Tibial artery (tissue), 4 donors: ENCODE measurements around the gene IL10RB.
"Not testable (repeated sequence)": the region's sequence is repeated elsewhere in the genome, so short reads cannot be mapped to it uniquely, and the experiment has no call there.

ENCODE experiments used
- DNase-seq, 2 donors: peaks; one replicate each; pipeline ENCODE4 v3.0.0-alpha.2; 2019
- H3K27ac ChIP-seq, 2 donors: fragments of 200-600 bp; sonication (generic) in 1 of 2; 1 replicate in 1 of 2; 2 replicates in 1 of 2; pipeline ENCODE4 v1.5.1; 2018 to 2019; ENCODE audit warnings: mild to moderate bottlenecking in 1 of 2
- H3K27me3 ChIP-seq, 2 donors: fragments of 200-600 bp; sonication (generic) in 1 of 2; one replicate each; pipeline versions ENCODE4 v1.5.1 to v1.6.0; 2016 to 2019
- H3K36me3 ChIP-seq, 3 donors: fragments of 200-600 bp; sonication (generic) in 2 of 3; one replicate each; pipeline ENCODE4 v1.5.1; 2016 to 2019; ENCODE audit warnings: mild to moderate bottlenecking in 2 of 3
- H3K4me1 ChIP-seq, 4 donors: fragments of 200-600 bp; sonication (generic) in 2 of 4; 1 replicate in 3 of 4; 2 replicates in 1 of 4; pipeline ENCODE4 v1.5.1; 2016 to 2019
- H3K4me3 ChIP-seq, 2 donors: fragments of 200-600 bp; sonication (generic) in 1 of 2; 1 replicate in 1 of 2; 2 replicates in 1 of 2; pipeline ENCODE4 v1.5.1; 2018 to 2019; ENCODE audit warnings: mild to moderate bottlenecking in 2 of 2
- H3K9me3 ChIP-seq, 3 donors: fragments of 200-600 bp; sonication (generic) in 1 of 3; one replicate each; pipeline ENCODE4 v1.5.1; 2016 to 2019
- intact Hi-C: fragments of 100-400 bp; cut with DNase I; formaldehyde crosslinking; loops from one replicate; pipeline ENCODE4 v1.15.0; 2023; ENCODE audit warnings: low total_unique reads
- TF ChIP-seq, protein P1 (sequence below), 2 experiments: fragments of 200-600 bp in 1 of 2; fragments of 450-650 bp in 1 of 2; IDR thresholded peaks; one replicate each; pipeline ENCODE4 v1.5.1; 2017 to 2019; ENCODE audit warnings: antibody characterized with exemption in 2 of 2, mild to moderate bottlenecking in 1 of 2, moderate library complexity in 1 of 2

IL10RB gene

DNA sequence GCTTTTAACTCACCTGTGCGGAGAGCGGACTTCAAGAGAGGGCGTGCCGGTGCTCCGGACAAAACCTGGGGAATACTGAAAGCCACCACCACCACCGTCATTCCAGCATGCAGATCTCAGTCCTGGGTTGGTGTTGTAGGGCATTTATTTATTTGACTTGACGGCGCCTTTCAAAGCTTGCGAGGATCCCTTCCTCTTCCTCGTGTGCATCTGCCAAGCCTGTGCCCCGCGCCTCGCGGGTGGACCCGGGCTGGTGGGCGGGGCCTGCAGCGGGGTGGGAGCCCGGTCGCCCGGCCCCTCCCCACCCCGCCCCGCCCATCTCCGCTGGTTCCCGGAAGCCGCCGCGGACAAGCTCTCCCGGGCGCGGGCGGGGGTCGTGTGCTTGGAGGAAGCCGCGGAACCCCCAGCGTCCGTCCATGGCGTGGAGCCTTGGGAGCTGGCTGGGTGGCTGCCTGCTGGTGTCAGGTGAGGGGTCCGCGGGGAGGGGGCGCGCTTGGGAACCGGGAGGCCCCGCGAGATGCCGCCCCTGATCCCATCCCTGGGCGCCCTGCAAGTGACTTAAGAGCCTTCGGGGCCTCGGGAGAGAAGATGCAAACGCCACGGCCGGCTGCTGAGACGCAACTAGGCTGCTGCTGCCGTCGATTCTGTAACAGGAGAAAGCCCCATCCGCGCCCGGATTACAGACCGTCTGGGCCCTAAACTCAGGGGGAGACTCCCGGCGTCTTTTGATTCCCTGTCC is at the start of gene IL10RB:
Gene IL10RB (plus strand): TSS at position 318 of the 739 bp plus-strand sequence. CDS start 99 bp downstream, at position 417.
- DNase-seq: peak; percentile 67 to 84
- H3K4me1 ChIP-seq: peaks cover 0 to 20% (median 8%) of the 10 kb centered on the region in 4 donors

DNA sequence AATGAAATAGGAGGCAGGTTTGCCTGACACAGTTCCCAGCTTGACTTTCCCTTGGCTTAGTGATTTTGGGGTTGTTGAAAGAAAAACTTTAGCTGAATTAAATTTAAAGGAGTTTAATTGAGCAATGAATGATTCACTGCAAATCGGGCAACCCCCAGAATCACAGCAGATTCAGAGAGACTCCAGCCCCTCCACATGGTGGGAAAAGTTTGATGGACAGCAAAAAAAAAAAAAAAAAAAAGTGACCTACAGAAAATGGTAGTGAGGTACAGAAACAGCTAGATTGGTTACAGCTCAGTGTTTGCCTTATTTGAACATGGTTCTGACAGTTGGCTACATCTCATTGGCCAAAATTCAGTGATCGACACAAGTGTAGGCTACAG is 49.0 kb upstream of the IL10RB start:
- TF ChIP-seq, protein P1, sequence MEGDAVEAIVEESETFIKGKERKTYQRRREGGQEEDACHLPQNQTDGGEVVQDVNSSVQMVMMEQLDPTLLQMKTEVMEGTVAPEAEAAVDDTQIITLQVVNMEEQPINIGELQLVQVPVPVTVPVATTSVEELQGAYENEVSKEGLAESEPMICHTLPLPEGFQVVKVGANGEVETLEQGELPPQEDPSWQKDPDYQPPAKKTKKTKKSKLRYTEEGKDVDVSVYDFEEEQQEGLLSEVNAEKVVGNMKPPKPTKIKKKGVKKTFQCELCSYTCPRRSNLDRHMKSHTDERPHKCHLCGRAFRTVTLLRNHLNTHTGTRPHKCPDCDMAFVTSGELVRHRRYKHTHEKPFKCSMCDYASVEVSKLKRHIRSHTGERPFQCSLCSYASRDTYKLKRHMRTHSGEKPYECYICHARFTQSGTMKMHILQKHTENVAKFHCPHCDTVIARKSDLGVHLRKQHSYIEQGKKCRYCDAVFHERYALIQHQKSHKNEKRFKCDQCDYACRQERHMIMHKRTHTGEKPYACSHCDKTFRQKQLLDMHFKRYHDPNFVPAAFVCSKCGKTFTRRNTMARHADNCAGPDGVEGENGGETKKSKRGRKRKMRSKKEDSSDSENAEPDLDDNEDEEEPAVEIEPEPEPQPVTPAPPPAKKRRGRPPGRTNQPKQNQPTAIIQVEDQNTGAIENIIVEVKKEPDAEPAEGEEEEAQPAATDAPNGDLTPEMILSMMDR (IDR thresholded peaks at IDR 0.05): no peak
- no peak overlapping the region for H3K27ac ChIP-seq

More for the DNA sequence above, at the start of gene IL10RB:
- intact Hi-C loops: no loop called here
- Histone ChIP-seq H3K9me3 (no peaks in the 10 kb centered on the region), H3K4me3 (peak within 1 kb of the TSS; percentile 85 to 87), H3K27ac (peak within 1 kb of the TSS; percentile 86 to 87), H3K27me3 (no peaks in the 10 kb centered on the region), H3K36me3 (peaks cover 0 to 29% (median 22%) of the 10 kb centered on the region in 3 donors)
- TF ChIP-seq, protein P1 (IDR thresholded peaks at IDR 0.05): no peak

DNA sequence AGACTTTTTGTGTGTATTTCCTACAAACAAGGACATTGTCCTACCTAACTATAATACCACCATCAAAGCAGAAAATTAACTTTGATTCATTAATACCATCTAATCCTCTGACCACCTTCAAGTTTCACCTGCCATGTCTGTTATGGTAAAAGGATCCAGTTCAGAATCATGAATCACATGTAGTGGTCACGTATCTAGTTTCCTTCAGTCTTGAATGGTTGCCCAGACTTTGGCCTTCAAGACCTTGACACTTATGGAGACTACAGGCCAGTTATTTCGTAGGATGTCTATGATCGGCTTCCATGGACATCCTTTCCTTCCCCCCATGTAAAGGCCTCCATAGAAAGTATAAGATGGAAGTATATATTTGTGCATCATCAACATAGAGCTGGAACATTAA is 46.9 kb upstream of the IL10RB start:
- TF ChIP-seq, protein P1 (IDR thresholded peaks at IDR 0.05): no peak
- H3K27me3 ChIP-seq: no peaks in the 10 kb centered on the region
- H3K27ac ChIP-seq: no peak overlapping the region
- no peaks in the 10 kb centered on the region for H3K9me3 ChIP-seq
- no peak overlapping the region for H3K4me3 ChIP-seq
- H3K4me1 ChIP-seq: no peaks in the 10 kb centered on the region
- no peaks in the 10 kb centered on the region for H3K36me3 ChIP-seq
- DNase-seq: no peak
- intact Hi-C loops: no loop called here

More for the DNA sequence above, 49.0 kb upstream of the IL10RB start:
- intact Hi-C loops: no loop called here
- Histone ChIP-seq H3K27me3 (no peaks in the 10 kb centered on the region), H3K9me3 (no peaks in the 10 kb centered on the region), H3K4me3 (no peak overlapping the region), H3K4me1 (peaks cover 0 to 5% (median under 1%) of the 10 kb centered on the region in 4 donors), H3K36me3 (no peaks in the 10 kb centered on the region)
- no peak for DNase-seq

DNA sequence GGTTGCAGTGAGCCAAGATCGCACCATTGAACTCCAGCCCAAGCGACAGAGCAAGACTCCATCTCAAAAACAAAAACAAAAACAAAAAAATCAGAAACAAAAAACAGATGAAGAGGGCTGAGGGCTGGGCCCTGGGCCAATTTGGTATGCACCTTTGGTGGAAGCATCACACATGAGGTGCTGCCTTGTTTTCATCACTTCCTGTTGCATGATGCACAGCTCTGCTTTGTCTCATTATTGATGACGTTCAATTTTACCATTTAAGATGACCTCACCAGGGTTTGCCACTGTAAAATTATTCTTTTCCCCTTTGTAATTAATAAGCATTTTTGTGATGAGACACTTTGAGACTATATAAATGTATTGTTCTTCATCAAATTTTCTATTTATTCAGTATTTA is 46.2 kb upstream of the IL10RB start:
- no peak overlapping the region for H3K27ac ChIP-seq
- TF ChIP-seq, protein P1 (IDR thresholded peaks at IDR 0.05): no peak
- H3K27me3 ChIP-seq: no peaks in the 10 kb centered on the region
- H3K4me3 ChIP-seq: no peak overlapping the region
- H3K36me3 ChIP-seq: no peaks in the 10 kb centered on the region
- H3K9me3 ChIP-seq: no peaks in the 10 kb centered on the region
- no peaks in the 10 kb centered on the region for H3K4me1 ChIP-seq
- intact Hi-C loops: no loop called here
- DNase-seq: no peak

DNA sequence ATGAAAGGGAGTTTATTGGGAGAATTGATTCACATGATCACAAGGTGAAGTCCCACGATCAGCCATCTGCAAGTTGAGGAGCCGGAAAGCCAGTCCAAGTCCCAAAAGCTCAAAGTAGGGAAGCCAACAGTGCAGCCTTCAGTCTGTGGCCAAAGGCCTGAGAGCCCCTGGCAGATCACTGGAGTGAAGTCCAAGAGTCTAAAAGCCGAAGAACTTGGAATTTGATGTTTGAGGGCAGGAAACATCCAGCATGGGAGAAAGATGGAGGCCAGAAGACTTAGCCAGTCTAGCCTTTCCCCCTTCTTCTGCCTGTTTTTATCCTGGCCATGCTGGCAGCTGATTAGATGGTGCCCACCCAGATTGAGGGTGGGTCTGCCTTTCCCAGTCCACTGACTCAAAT is 40.8 kb upstream of the IL10RB start:
- H3K9me3 ChIP-seq, H3K4me1 ChIP-seq, H3K4me3 ChIP-seq, DNase-seq, intact Hi-C loops, H3K27me3 ChIP-seq, H3K36me3 ChIP-seq, H3K27ac ChIP-seq: not testable (repeated sequence)

DNA sequence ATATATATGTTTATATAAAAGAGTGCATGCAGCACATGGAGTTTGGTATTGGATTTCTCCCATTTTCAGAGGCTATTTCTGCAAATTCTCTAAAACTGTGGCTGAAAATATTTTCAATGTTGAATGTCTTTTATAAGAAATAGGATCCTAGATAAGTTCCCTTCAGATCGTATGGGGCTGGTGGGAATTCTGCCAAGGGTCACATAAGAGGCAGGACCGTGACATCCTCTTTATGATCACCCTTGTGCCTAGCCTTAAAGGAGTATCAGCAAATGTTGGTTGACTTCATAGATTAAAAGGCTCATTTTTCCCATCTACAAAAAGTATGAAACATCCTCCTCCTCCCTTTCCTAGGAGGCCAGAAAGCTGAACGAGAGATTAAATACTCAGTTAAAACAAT is 37.7 kb upstream of the IL10RB start:
- Histone ChIP-seq H3K36me3 (no peaks in the 10 kb centered on the region), H3K27ac (no peak overlapping the region), H3K9me3 (no peaks in the 10 kb centered on the region), H3K4me1 (peaks cover 0 to 32% (median 8%) of the 10 kb centered on the region in 4 donors), H3K27me3 (no peaks in the 10 kb centered on the region), H3K4me3 (no peak overlapping the region)
- intact Hi-C loops: no loop called here
- TF ChIP-seq, protein P1 (IDR thresholded peaks at IDR 0.05): no peak
- no peak for DNase-seq
